Mononuclear cell (primary cell): ENCODE results near the gene TBC1D32. TPM values are rescaled to one million over a fixed set of nuclear protein-coding genes. Genes with fewer than 3 reads are reported as not detected.
"Not testable (repeated sequence)": the region's sequence is repeated elsewhere in the genome, so short reads cannot be mapped to it uniquely, and the experiment has no call there.

Source experiments
- H3K27me3 ChIP-seq: 2 replicates; pipeline ENCODE4 v1.6.0; 2011; ENCODE audit warnings: low read length, control low read depth; ENCODE audit not compliant: insufficient read depth
- H3K4me1 ChIP-seq: 2 replicates; pipeline ENCODE4 v1.5.1; 2011; ENCODE audit warnings: mild to moderate bottlenecking, low read length, control low read depth; ENCODE audit not compliant: insufficient read depth
- H3K4me3 ChIP-seq: 2 replicates; pipeline ENCODE4 v1.5.1; 2011; ENCODE audit warnings: mild to moderate bottlenecking, low read length, moderate library complexity
- H3K9me3 ChIP-seq: 2 replicates; pipeline ENCODE4 v1.5.1; 2011; ENCODE audit warnings: low read depth, mild to moderate bottlenecking, control low read depth, low read length
- total RNA-seq: library from RNA; depleted of rRNA; stranded (reverse); fragments of >200 nt; gene quantifications from one replicate; pipeline ENCODE4 v1.2.3, GENCODE V29; 2012

Gene TBC1D32
- total RNA-seq, 1 donor, result 13.4 TPM

- Histone ChIP-seq H3K4me3 (no peak overlapping the region), H3K9me3 (peaks cover 36% of the 10 kb centered on the region), H3K4me1 (no peaks in the 10 kb centered on the region), H3K27me3 (no peaks in the 10 kb centered on the region)
These were observed 175.8 kb downstream of the TBC1D32 start for GRCh38 chr6:121158438-121158837.

- H3K27me3 ChIP-seq, result no peaks in the 10 kb centered on the region
- peaks cover 37% of the 10 kb centered on the region for H3K9me3 ChIP-seq
- no peak overlapping the region for H3K4me3 ChIP-seq
- no peaks in the 10 kb centered on the region for H3K4me1 ChIP-seq
These were observed 176.4 kb downstream of the TBC1D32 start for GRCh38 chr6:121157906-121158305.

GRCh38 chr6:121143476-121143875 lies 190.8 kb downstream of the TBC1D32 start:
- H3K4me3 ChIP-seq, result no peak overlapping the region
- H3K27me3 ChIP-seq, result no peaks in the 10 kb centered on the region
- H3K9me3 ChIP-seq, result peaks cover 7% of the 10 kb centered on the region
- H3K4me1 ChIP-seq, result no peaks in the 10 kb centered on the region

GRCh38 chr6:121142093-121142492 lies 192.2 kb downstream of the TBC1D32 start:
- Histone ChIP-seq H3K4me3 (no peak overlapping the region), H3K27me3 (no peaks in the 10 kb centered on the region), H3K4me1 (no peaks in the 10 kb centered on the region), H3K9me3 (peaks cover 7% of the 10 kb centered on the region)

- no peaks in the 10 kb centered on the region for H3K27me3 ChIP-seq
- no peak overlapping the region for H3K4me3 ChIP-seq
- no peaks in the 10 kb centered on the region for H3K4me1 ChIP-seq
- no peaks in the 10 kb centered on the region for H3K9me3 ChIP-seq
These were observed 198.9 kb downstream of the TBC1D32 start for GRCh38 chr6:121135425-121135824.

- H3K4me3 ChIP-seq, result no peak overlapping the region
- H3K27me3 ChIP-seq, result no peaks in the 10 kb centered on the region
- H3K4me1 ChIP-seq, result no peaks in the 10 kb centered on the region
- H3K9me3 ChIP-seq, result no peaks in the 10 kb centered on the region
These were observed 199.4 kb downstream of the TBC1D32 start for GRCh38 chr6:121134922-121135321.

- Histone ChIP-seq H3K27me3 (no peaks in the 10 kb centered on the region), H3K4me1 (no peaks in the 10 kb centered on the region), H3K4me3 (no peak overlapping the region), H3K9me3 (peaks cover 20% of the 10 kb centered on the region)
These were observed 209.7 kb downstream of the TBC1D32 start for GRCh38 chr6:121124600-121124999.

- H3K4me3 ChIP-seq, result no peak overlapping the region
- no peaks in the 10 kb centered on the region for H3K9me3 ChIP-seq
- no peaks in the 10 kb centered on the region for H3K4me1 ChIP-seq
- no peaks in the 10 kb centered on the region for H3K27me3 ChIP-seq
These were observed 221.9 kb downstream of the TBC1D32 start for GRCh38 chr6:121112356-121112755.

GRCh38 chr6:121110733-121111132 lies 223.5 kb downstream of the TBC1D32 start:
- peaks cover under 1% of the 10 kb centered on the region for H3K9me3 ChIP-seq
- no peaks in the 10 kb centered on the region for H3K4me1 ChIP-seq
- no peak overlapping the region for H3K4me3 ChIP-seq
- H3K27me3 ChIP-seq, result no peaks in the 10 kb centered on the region

GRCh38 chr6:121106962-121107361 lies 227.3 kb downstream of the TBC1D32 start:
- H3K9me3 ChIP-seq, result peaks cover 5% of the 10 kb centered on the region
- no peaks in the 10 kb centered on the region for H3K27me3 ChIP-seq
- H3K4me3 ChIP-seq, result no peak overlapping the region
- no peaks in the 10 kb centered on the region for H3K4me1 ChIP-seq

GRCh38 chr6:121105461-121105860 lies 228.8 kb downstream of the TBC1D32 start:
- Histone ChIP-seq H3K9me3 (peaks cover 5% of the 10 kb centered on the region), H3K4me1 (no peaks in the 10 kb centered on the region), H3K27me3 (no peaks in the 10 kb centered on the region), H3K4me3 (no peak overlapping the region)

GRCh38 chr6:121093928-121094327 lies 240.4 kb downstream of the TBC1D32 start:
- Histone ChIP-seq H3K27me3 (no peaks in the 10 kb centered on the region), H3K9me3 (no peaks in the 10 kb centered on the region), H3K4me3 (no peak overlapping the region), H3K4me1 (no peaks in the 10 kb centered on the region)

GRCh38 chr6:121090492-121090891 lies 243.8 kb downstream of the TBC1D32 start:
- Histone ChIP-seq H3K4me1 (no peaks in the 10 kb centered on the region), H3K4me3 (no peak overlapping the region), H3K27me3 (no peaks in the 10 kb centered on the region), H3K9me3 (no peaks in the 10 kb centered on the region)

GRCh38 chr6:121086876-121087275 lies 247.4 kb downstream of the TBC1D32 start:
- Histone ChIP-seq H3K4me1 (no peaks in the 10 kb centered on the region), H3K27me3 (no peaks in the 10 kb centered on the region), H3K9me3 (no peaks in the 10 kb centered on the region), H3K4me3 (no peak overlapping the region)

- no peaks in the 10 kb centered on the region for H3K4me1 ChIP-seq
- H3K9me3 ChIP-seq, result no peaks in the 10 kb centered on the region
- no peak overlapping the region for H3K4me3 ChIP-seq
- no peaks in the 10 kb centered on the region for H3K27me3 ChIP-seq
These were observed 258.2 kb downstream of the TBC1D32 start for GRCh38 chr6:121076119-121076518.

GRCh38 chr6:121068749-121069148 lies 265.5 kb downstream of the TBC1D32 start:
- not testable (repeated sequence) for H3K27me3 ChIP-seq, H3K4me1 ChIP-seq, H3K4me3 ChIP-seq, H3K9me3 ChIP-seq

- no peaks in the 10 kb centered on the region for H3K4me1 ChIP-seq
- H3K4me3 ChIP-seq, result no peak overlapping the region
These were observed 266.9 kb downstream of the TBC1D32 start for GRCh38 chr6:121067381-121067780.

More at GRCh38 chr6:121067381-121067780, 266.9 kb downstream of the TBC1D32 start:
- Histone ChIP-seq H3K27me3 (no peaks in the 10 kb centered on the region), H3K9me3 (no peaks in the 10 kb centered on the region)
